MM.1S (cell line): ENCODE data around the gene RABEP2.

Experiments used
- DNase-seq: peaks from one replicate; pipeline ENCODE4 v3.0.0-alpha.2; 2015
- H2AFZ ChIP-seq: fragments of 300-600 bp; sonication (generic); 2 replicates; pipeline ENCODE4 v1.6.0; 2016; ENCODE audit warnings: antibody characterized with exemption, low read length
- H3F3A ChIP-seq: fragments of 300-600 bp; sonication (generic); 2 replicates; pipeline ENCODE4 v1.6.1; 2016; ENCODE audit warnings: mild to moderate bottlenecking, antibody characterized with exemption, low read length, moderate library complexity, mixed read lengths; ENCODE audit not compliant: insufficient read depth
- H3K27ac ChIP-seq: fragments of 300-600 bp; sonication (generic); 2 replicates; pipeline ENCODE4 v1.5.1; 2016; ENCODE audit warnings: mild to moderate bottlenecking, low read length
- H3K27me3 ChIP-seq: fragments of 300-600 bp; sonication (generic); replicated peaks from 2 replicates; pipeline ENCODE4 v1.6.0; 2016; ENCODE audit warnings: low read length; ENCODE audit not compliant: insufficient read depth
- H3K36me3 ChIP-seq: fragments of 300-600 bp; sonication (generic); replicated peaks from 2 replicates; pipeline ENCODE4 v1.6.1; 2016; ENCODE audit warnings: mild to moderate bottlenecking, low read length, mixed read lengths; ENCODE audit not compliant: insufficient read depth
- H3K4me1 ChIP-seq: fragments of 300-600 bp; sonication (generic); 2 replicates; pipeline ENCODE4 v1.6.1; 2016; ENCODE audit warnings: low read length, mixed read lengths
- H3K4me2 ChIP-seq: fragments of 300-600 bp; sonication (generic); 2 replicates; pipeline ENCODE4 v1.6.0; 2016; ENCODE audit warnings: low read depth, low read length
- H3K4me3 ChIP-seq: fragments of 300-600 bp; sonication (generic); 2 replicates; pipeline ENCODE4 v1.5.1; 2016; ENCODE audit warnings: low read length, mixed read lengths
- H3K79me2 ChIP-seq: fragments of 300-600 bp; sonication (generic); 2 replicates; pipeline ENCODE4 v1.6.1; 2016; ENCODE audit warnings: mixed run types, low read length, mixed read lengths
- H3K9ac ChIP-seq: fragments of 300-600 bp; sonication (generic); 2 replicates; pipeline ENCODE4 v1.6.1; 2016; ENCODE audit warnings: low read length, mixed read lengths
- H3K9me2 ChIP-seq: fragments of 300-600 bp; sonication (generic); replicated peaks from 2 replicates; pipeline ENCODE4 v1.6.1; 2016; ENCODE audit warnings: mild to moderate bottlenecking, low read length, mixed read lengths; ENCODE audit not compliant: insufficient read depth
- H3K9me3 ChIP-seq: fragments of 300-600 bp; sonication (generic); replicated peaks from 2 replicates; pipeline ENCODE4 v1.6.1; 2016; ENCODE audit warnings: mild to moderate bottlenecking, low read length, mixed read lengths; ENCODE audit not compliant: insufficient read depth
- H4K20me1 ChIP-seq: fragments of 300-600 bp; sonication (generic); 2 replicates; pipeline ENCODE4 v1.6.1; 2016; ENCODE audit warnings: mild to moderate bottlenecking, low read length, moderate library complexity, mixed read lengths; ENCODE audit not compliant: insufficient read depth
- CTCF ChIP-seq: fragments of 300-600 bp; sonication (generic); IDR thresholded peaks from 2 replicates; pipeline ENCODE4 v1.5.1; 2016; ENCODE audit warnings: antibody characterized with exemption, low read length, mixed read lengths
- EZH2 ChIP-seq: fragments of 300-600 bp; sonication (generic); optimal IDR thresholded peaks from 2 replicates; pipeline ENCODE3; 2017; ENCODE audit warnings: low read depth, mild to moderate bottlenecking, antibody characterized with exemption, low read length, mixed read lengths
- EZH2phosphoT487 ChIP-seq: fragments of 300-600 bp; sonication (generic); IDR thresholded peaks from 2 replicates; pipeline ENCODE4 v1.6.1; 2018; ENCODE audit warnings: antibody characterized with exemption, low read length

The RABEP2 gene

GRCh38 chr16:28880589-28880915 is 44.5 kb downstream of the RABEP2 start:
- H4K20me1 ChIP-seq = no peaks in the 10 kb centered on the region

GRCh38 chr16:28879841-28880588 is 45.0 kb downstream of the RABEP2 start:
- Histone ChIP-seq H3F3A (no peaks in the 10 kb centered on the region), H2AFZ (peak overlapping the region; percentile 99), H3K27ac (no peak overlapping the region), H4K20me1 (no peaks in the 10 kb centered on the region), H3K79me2 (no peaks in the 10 kb centered on the region), H3K9me2 (no peaks in the 10 kb centered on the region), H3K36me3 (no peaks in the 10 kb centered on the region), H3K4me1 (peaks cover 6% of the 10 kb centered on the region; the same call in 1 of the 2 replicates), H3K4me2 (peak overlapping the region; percentile 95), H3K9ac (peak overlapping the region; percentile 68; the same call in 1 of the 2 replicates), H3K9me3 (no peaks in the 10 kb centered on the region), H3K4me3 (peak overlapping the region; percentile 87), H3K27me3 (no peaks in the 10 kb centered on the region)
- peak; percentile 88 for DNase-seq
- no peak for TF ChIP-seq EZH2phosphoT487
- TF ChIP-seq CTCF = no peak
- TF ChIP-seq EZH2 = no peak

More at GRCh38 chr16:28880589-28880915, 44.5 kb downstream of the RABEP2 start:
- Histone ChIP-seq H3K9ac (no peak overlapping the region), H3F3A (no peaks in the 10 kb centered on the region), H3K4me2 (peak overlapping the region; percentile 95), H3K4me1 (peaks cover 6% of the 10 kb centered on the region; the same call in 1 of the 2 replicates), H3K4me3 (no peak overlapping the region), H2AFZ (peak overlapping the region; percentile 97), H3K9me3 (no peaks in the 10 kb centered on the region), H3K36me3 (no peaks in the 10 kb centered on the region), H3K27ac (no peak overlapping the region), H3K27me3 (no peaks in the 10 kb centered on the region), H3K79me2 (no peaks in the 10 kb centered on the region), H3K9me2 (no peaks in the 10 kb centered on the region)
- no peak for TF ChIP-seq EZH2phosphoT487
- no peak for TF ChIP-seq CTCF
- TF ChIP-seq EZH2 = no peak
- DNase-seq = no peak

GRCh38 chr16:28879261-28879840 is 45.7 kb downstream of the RABEP2 start:
- H3K27me3 ChIP-seq = no peaks in the 10 kb centered on the region
- H3K4me3 ChIP-seq = peak overlapping the region; percentile 87
- H3K36me3 ChIP-seq = no peaks in the 10 kb centered on the region
- no peak overlapping the region for H3K27ac ChIP-seq
- TF ChIP-seq CTCF = no peak
- TF ChIP-seq EZH2 = no peak
- TF ChIP-seq EZH2phosphoT487 = no peak
- no peaks in the 10 kb centered on the region for H4K20me1 ChIP-seq
- peak overlapping the region; percentile 68; the same call in 1 of the 2 replicates for H3K9ac ChIP-seq
- peaks cover 6% of the 10 kb centered on the region; the same call in 1 of the 2 replicates for H3K4me1 ChIP-seq
- H2AFZ ChIP-seq = peak overlapping the region; percentile 99
- peak overlapping the region; percentile 95 for H3K4me2 ChIP-seq
- H3K9me3 ChIP-seq = no peaks in the 10 kb centered on the region
- H3F3A ChIP-seq = no peaks in the 10 kb centered on the region
- H3K79me2 ChIP-seq = no peaks in the 10 kb centered on the region
- H3K9me2 ChIP-seq = no peaks in the 10 kb centered on the region
- DNase-seq = no peak
